HG02798 (cell line): ENCODE data around the gene NMUR2.

Experiments
- ATAC-seq: cut with Tn5 transposase; IDR thresholded peaks from one replicate; pipeline ENCODE4 v1.9.1; 2021; ENCODE audit warnings: mild to moderate bottlenecking; ENCODE audit not compliant: unreplicated experiment, poor library complexity

NMUR2 gene

GRCh38 chr5:152374711-152375275 is 30.3 kb downstream of the NMUR2 start:
- no peak for ATAC-seq

DNA sequence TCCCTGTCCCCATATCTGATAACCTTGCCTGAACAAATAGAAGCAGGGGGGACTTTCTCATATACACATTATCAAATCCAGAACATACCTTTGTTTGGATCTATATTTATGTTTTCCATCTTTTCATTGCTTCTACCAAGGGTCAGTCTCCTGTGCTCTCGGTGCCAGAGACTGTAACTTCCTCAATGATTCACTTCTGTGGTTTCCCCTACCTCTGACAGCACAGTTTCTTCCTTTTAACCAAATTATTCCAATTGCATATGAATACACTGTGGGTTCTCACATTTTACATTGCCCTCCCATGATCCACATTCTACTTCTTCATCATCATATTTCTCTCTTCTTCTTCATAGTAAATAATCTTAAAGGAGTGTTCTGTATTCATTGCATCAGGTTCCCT is 32.2 kb downstream of the NMUR2 start:
- ATAC-seq: no peak

GRCh38 chr5:152369298-152369697 is 35.8 kb downstream of the NMUR2 start:
- ATAC-seq: no peak

DNA sequence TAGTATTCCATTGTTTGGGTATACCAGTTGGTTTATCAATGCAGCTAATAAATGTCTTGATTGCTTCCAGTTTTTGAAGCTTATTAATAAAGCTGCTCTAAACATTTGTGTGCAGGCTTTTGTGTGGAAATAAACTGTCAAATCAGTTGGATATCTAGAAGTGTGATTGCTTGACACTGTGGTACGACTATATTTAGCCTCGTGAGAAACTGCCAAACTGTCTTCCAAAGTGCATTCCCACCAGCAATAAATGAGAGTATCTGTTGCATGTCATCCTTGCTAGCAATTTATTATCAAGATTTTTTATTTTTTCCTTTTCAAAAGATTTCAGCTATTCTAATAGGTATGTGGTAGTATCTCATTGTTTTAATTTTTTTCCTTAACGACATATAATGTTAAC is 37.5 kb downstream of the NMUR2 start:
- ATAC-seq: no peak

GRCh38 chr5:152366716-152367115 is 38.4 kb downstream of the NMUR2 start:
- ATAC-seq: no peak

- no peak for ATAC-seq
Measured at GRCh38 chr5:152364899-152365298, 40.2 kb downstream of the NMUR2 start.

DNA sequence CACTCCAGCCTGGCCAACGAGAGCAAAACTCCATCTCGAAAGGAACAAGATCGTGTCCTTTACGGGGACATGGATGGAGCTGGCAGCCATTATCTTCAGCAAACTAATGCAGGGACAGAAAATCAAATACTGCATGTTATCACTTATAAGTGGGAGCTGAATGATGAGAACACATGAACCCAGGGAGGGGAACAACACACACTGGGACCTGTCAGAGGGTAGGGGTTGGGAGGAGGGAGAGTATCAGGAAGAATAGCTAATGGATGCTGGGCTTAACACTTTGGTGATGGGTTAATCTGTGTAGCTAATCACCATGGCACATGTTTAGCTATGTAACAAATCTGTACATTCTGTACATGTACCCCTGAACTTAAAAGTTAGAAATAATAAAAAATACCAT is 40.9 kb downstream of the NMUR2 start:
- no peak for ATAC-seq

GRCh38 chr5:152358861-152359568 is 46.1 kb downstream of the NMUR2 start:
- no peak for ATAC-seq

DNA sequence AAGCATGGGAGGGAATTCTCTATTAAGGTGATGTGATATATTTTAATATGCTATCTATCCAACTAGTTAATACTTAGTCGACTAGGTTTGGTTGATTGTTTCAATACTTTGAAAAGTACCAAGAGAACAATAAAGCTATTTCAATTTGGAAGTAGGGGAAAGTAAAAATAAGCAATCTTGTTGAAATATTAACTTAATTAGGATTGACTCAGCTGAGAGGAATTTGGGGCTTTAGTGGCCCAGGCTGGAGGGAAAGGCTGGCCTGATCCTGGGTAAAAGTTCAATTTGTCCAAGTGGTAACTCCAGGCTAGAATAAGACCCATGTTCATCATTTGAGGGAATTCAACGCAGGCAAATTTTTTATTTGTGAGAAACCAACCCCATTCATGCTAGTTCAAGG is 48.6 kb downstream of the NMUR2 start:
- no peak for ATAC-seq

- ATAC-seq: no peak
Measured at GRCh38 chr5:152355061-152355460, 50.0 kb downstream of the NMUR2 start.

- no peak for ATAC-seq
Measured at GRCh38 chr5:152353001-152353400, 52.1 kb downstream of the NMUR2 start.

DNA sequence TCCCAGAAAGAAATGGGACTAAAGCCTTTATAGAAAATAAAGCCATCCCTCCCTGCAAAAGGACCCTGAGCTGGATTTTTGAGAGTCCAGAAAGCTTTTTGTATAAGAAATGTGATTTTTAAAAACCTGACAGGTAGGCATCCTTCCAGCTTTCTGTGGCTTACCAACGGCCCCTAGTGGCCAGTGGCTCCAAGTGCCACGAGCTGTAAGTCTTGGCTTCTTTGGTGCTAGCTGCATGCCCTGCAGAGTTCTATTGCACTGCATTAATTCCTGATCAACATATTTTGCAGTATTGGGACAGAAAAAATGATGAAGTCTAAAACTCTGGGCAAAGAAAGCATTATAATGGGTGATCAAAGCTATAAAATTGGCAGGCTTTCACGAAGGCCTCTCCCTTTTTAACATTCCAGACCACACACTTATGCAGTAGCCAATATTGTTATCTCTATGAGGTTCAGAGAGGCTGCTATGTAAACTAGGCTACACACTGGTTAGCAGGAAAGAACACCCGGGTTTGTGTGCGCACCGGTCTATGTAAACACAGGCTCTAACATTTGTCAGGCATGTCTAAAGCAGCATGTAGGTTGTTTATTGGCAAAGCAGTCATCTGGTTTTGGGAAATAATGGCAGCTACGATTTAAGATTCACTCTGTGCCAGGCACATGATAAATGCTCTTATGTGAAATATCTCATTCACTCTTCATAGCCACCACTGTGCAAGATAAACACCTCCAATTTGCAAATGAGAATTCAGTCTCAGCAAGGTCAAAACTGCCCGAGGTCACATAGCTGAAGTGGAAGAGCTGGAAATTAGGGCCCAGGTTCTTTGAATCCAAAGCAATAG is 55.2 kb downstream of the NMUR2 start:
- ATAC-seq: peak; percentile 91
